Activated T-cell treated with anti-CD3 and anti-CD28 coated beads, Interleukin-2, amount 50 U/mL, for 72 hours (primary cell): Measurements from ENCODE around the gene C11orf86. TPM values are rescaled to one million over a fixed set of nuclear protein-coding genes. Genes with fewer than 3 reads are reported as not detected.
A peak's percentile ranks its signal among the peaks of the same experiment; 100 is the strongest.
"Not testable (repeated sequence)": the region's sequence is repeated elsewhere in the genome, so short reads cannot be mapped to it uniquely, and the experiment has no call there.

ENCODE experiments used
- ATAC-seq, 2 donors: fragments of 150-1000 bp; cut with Tn5 transposase; replicated peaks in 1 of 2; 2 replicates each; pipeline ENCODE4 v1.10.0; 2021; ENCODE audit warnings: moderate library complexity in 2 of 2, mild to moderate bottlenecking in 1 of 2
- DNase-seq, 2 donors: peaks; one replicate each; pipeline ENCODE4 v3.0.0; 2021 to 2022; ENCODE audit warnings: mixed read lengths in 1 of 2
- H3K27ac Mint-ChIP-seq: one replicate; pipeline ENCODE4 v1.8.0; 2022; ENCODE audit warnings: mild to moderate bottlenecking, moderate library complexity, mixed read lengths
- H3K27me3 Mint-ChIP-seq: one replicate; pipeline ENCODE4 v1.8.0; 2022; ENCODE audit warnings: low read depth, mixed read lengths
- H3K36me3 Mint-ChIP-seq, 2 donors: one replicate each; pipeline ENCODE4 v1.8.0; 2022; ENCODE audit warnings: mixed read lengths in 2 of 2, mild to moderate bottlenecking in 1 of 2; ENCODE audit not compliant: insufficient read depth in 2 of 2
- H3K4me1 Mint-ChIP-seq: one replicate; pipeline ENCODE4 v1.8.0; 2022; ENCODE audit warnings: low read depth, mixed read lengths
- H3K4me3 Mint-ChIP-seq, 2 donors: one replicate each; pipeline ENCODE4 v1.8.0; 2022; ENCODE audit warnings: mild to moderate bottlenecking in 2 of 2, mixed read lengths in 2 of 2, moderate library complexity in 2 of 2
- H3K9me3 Mint-ChIP-seq, 2 donors: one replicate each; pipeline ENCODE4 v1.8.0; 2022; ENCODE audit warnings: mixed read lengths in 2 of 2
- total RNA-seq, 2 donors: library from RNA; stranded (reverse); gene quantifications; one replicate each; pipeline ENCODE4 v1.2.3, GENCODE V29; 2022

The C11orf86 gene
- total RNA-seq, 2 donors from 2014 or later: not detected

DNA sequence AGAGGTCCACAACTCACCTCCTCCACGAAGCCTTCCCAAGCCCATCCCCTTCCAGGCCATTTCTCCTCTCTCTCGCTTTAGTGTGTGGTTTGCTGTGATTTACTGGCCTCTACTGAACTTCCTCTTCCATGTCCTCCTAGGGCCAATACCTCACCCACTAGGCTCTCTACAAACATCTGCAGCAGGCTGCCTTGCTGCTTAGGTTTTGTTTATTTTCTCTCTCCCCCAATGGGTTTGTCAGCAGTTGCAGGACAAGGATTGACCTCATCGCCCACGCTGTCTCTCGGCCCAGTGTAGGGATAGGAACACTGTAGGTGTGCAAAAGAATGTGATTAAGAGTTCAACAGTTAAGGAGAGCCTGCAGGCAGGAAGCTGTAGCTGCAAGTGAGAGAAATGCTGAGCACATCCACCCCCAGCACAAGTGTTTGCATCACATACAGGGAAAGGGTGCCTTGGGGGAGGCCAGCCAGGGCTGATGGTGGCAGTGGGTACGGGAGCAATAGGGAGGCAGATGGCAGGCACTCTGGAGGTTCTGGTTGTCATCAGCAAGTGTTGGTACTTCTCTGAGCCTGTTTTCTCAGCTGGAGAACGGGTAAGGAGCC lies 18.3 kb upstream of the C11orf86 start:
- Mint-ChIP-seq H3K4me3 (peak overlapping the region; percentile 43 to 82), H3K27me3 (peaks cover 9% of the 10 kb centered on the region), H3K27ac (no peak overlapping the region), H3K9me3 (no peaks in the 10 kb centered on the region), H3K36me3 (no peaks in the 10 kb centered on the region), H3K4me1 (peaks cover 31% of the 10 kb centered on the region)
- DNase-seq (no peak), ATAC-seq (no peak)

GRCh38 chr11:66957971-66958231 lies 17.2 kb upstream of the C11orf86 start:
- H3K9me3 Mint-ChIP-seq: no peaks in the 10 kb centered on the region
- H3K4me1 Mint-ChIP-seq: peaks cover 31% of the 10 kb centered on the region
- no peak for DNase-seq
- H3K27me3 Mint-ChIP-seq: peaks cover 9% of the 10 kb centered on the region
- no peaks in the 10 kb centered on the region for H3K36me3 Mint-ChIP-seq
- peak overlapping the region; percentile 83 to 94 for H3K4me3 Mint-ChIP-seq
- ATAC-seq: peak; percentile 48
- no peak overlapping the region for H3K27ac Mint-ChIP-seq

- H3K9me3 Mint-ChIP-seq: no peaks in the 10 kb centered on the region
- H3K4me3 Mint-ChIP-seq: peak within 1 kb of the TSS; percentile 83 to 94
- peaks cover 31% of the 10 kb centered on the region for H3K4me1 Mint-ChIP-seq
- H3K36me3 Mint-ChIP-seq: no peaks in the 10 kb centered on the region
- DNase-seq (peak; percentile 97 to 99), ATAC-seq (peak; percentile 97)
- no peak within 1 kb of the TSS for H3K27ac Mint-ChIP-seq
- H3K27me3 Mint-ChIP-seq: peaks cover 9% of the 10 kb centered on the region
Observed at GRCh38 chr11:66958232-66958955, 16.7 kb upstream of the C11orf86 start, which contains the start of gene PC. TSS of gene PC (minus strand) at chr11:66958383. CDS start at chr11:66872159, 86,224 bp downstream.

DNA sequence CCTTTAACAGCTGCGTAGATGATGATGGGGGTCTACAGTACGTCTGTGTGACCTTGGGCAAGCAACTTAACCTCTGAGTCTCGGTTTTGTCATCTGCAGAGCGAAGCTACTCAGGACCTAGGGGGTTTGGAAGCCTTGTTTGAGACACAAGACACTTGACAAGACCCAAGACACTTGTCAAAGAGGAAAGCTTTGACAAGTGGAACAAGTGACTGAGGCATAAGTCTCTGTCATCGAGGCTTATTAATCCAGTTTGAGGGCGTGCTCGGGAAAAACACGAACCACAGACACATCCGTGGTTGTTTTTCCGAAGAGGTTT lies 16.2 kb upstream of the C11orf86 start:
- no peaks in the 10 kb centered on the region for H3K36me3 Mint-ChIP-seq
- peaks cover 9% of the 10 kb centered on the region for H3K27me3 Mint-ChIP-seq
- no peaks in the 10 kb centered on the region for H3K9me3 Mint-ChIP-seq
- no peak overlapping the region for H3K27ac Mint-ChIP-seq
- peaks cover 31% of the 10 kb centered on the region for H3K4me1 Mint-ChIP-seq
- ATAC-seq (peak in 1 of 2 donors; percentile 14), DNase-seq (no peak)
- H3K4me3 Mint-ChIP-seq: peak overlapping the region; percentile 83 to 94

GRCh38 chr11:66961691-66962213 lies 13.4 kb upstream of the C11orf86 start:
- not testable (repeated sequence) for ATAC-seq, H3K9me3 Mint-ChIP-seq, H3K36me3 Mint-ChIP-seq, H3K4me3 Mint-ChIP-seq, DNase-seq, H3K27ac Mint-ChIP-seq
- peaks cover 23% of the 10 kb centered on the region for H3K4me1 Mint-ChIP-seq
- H3K27me3 Mint-ChIP-seq: peaks cover 15% of the 10 kb centered on the region

GRCh38 chr11:66962247-66962646 lies 12.9 kb upstream of the C11orf86 start:
- Mint-ChIP-seq H3K36me3 (no peaks in the 10 kb centered on the region), H3K27me3 (peaks cover 15% of the 10 kb centered on the region), H3K4me3 (no peak overlapping the region), H3K4me1 (peaks cover 18% of the 10 kb centered on the region), H3K9me3 (no peaks in the 10 kb centered on the region), H3K27ac (no peak overlapping the region)
- DNase-seq (no peak), ATAC-seq (no peak)

DNA sequence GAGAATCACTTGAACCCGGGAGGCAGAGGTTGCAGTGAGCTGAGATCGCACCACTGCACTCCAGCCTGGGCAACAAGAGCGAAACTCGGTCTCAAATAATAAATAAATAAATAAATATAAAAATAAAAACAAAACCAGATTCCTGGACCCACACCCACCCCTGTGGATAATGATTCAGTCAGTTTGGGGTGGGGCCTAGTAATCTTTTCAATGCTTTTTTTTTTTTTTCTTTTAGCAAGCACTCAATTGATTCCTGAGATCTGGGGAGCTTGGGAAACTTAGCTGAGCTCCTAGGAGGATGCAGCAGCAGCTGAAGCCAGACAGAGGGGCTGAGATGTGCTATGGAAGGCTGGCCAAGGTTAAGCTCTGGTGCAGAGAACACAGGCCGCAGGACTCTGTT lies 12.3 kb upstream of the C11orf86 start:
- Mint-ChIP-seq H3K36me3 (no peaks in the 10 kb centered on the region), H3K9me3 (no peaks in the 10 kb centered on the region), H3K4me3 (no peak overlapping the region), H3K27me3 (peaks cover 15% of the 10 kb centered on the region), H3K4me1 (peaks cover 14% of the 10 kb centered on the region), H3K27ac (no peak overlapping the region)
- ATAC-seq (no peak), DNase-seq (no peak)

- H3K4me3 Mint-ChIP-seq: no peak overlapping the region
- H3K4me1 Mint-ChIP-seq: peaks cover 11% of the 10 kb centered on the region
- peaks cover 8% of the 10 kb centered on the region for H3K27me3 Mint-ChIP-seq
- no peaks in the 10 kb centered on the region for H3K9me3 Mint-ChIP-seq
- ATAC-seq: no peak
- DNase-seq: no peak
- no peaks in the 10 kb centered on the region for H3K36me3 Mint-ChIP-seq
- H3K27ac Mint-ChIP-seq: no peak overlapping the region
Observed at GRCh38 chr11:66964495-66964894, 10.6 kb upstream of the C11orf86 start.

- Mint-ChIP-seq H3K27ac (no peak overlapping the region), H3K36me3 (no peaks in the 10 kb centered on the region), H3K4me3 (no peak overlapping the region), H3K4me1 (peaks cover 24% of the 10 kb centered on the region), H3K27me3 (peaks cover 6% of the 10 kb centered on the region), H3K9me3 (no peaks in the 10 kb centered on the region)
- DNase-seq: no peak
- no peak for ATAC-seq
Observed at GRCh38 chr11:66966351-66966750, 8.8 kb upstream of the C11orf86 start.

DNA sequence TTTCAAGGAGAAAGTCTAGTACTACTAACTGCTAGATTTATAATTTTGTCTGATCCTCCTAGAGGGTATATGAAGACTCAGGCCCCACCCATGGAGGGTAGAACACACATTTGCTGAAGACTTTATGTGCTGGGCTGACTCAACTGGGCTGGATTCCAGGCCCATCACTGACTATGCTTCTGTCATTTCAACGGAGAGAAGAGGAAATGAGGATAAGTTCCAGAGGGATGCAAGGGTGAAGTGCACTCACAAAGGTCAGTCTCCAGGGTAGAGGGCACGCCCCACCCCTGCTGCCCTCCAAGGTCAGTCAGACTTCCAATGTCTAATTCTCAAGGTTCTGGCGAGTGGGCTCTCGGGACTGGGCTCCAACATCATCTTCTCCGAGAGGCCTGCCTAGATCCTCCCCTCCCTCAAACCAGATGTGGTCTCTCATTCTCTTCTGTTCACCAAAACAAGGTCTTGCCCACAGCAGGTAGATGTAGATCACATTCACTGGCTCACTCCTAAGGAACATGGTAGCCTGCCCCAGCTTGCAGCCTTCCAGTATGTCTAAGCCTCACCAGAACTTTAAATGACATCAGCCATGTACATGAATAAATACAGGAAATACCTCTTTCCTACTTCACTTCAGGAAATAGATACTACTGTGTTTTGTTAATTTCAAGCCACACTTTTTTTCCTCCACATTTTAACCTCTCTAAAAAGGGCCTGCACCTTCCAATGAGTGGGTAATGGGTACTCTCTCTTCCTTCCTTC lies 7.3 kb upstream of the C11orf86 start:
- H3K27ac Mint-ChIP-seq: peak overlapping the region; percentile 53
- H3K4me3 Mint-ChIP-seq: no peak overlapping the region
- peaks cover 6% of the 10 kb centered on the region for H3K27me3 Mint-ChIP-seq
- DNase-seq (no peak), ATAC-seq (no peak)
- no peaks in the 10 kb centered on the region for H3K9me3 Mint-ChIP-seq
- H3K36me3 Mint-ChIP-seq: no peaks in the 10 kb centered on the region
- H3K4me1 Mint-ChIP-seq: peaks cover 26% of the 10 kb centered on the region

GRCh38 chr11:66969584-66970225 lies 5.4 kb upstream of the C11orf86 start:
- no peak overlapping the region for H3K27ac Mint-ChIP-seq

DNA sequence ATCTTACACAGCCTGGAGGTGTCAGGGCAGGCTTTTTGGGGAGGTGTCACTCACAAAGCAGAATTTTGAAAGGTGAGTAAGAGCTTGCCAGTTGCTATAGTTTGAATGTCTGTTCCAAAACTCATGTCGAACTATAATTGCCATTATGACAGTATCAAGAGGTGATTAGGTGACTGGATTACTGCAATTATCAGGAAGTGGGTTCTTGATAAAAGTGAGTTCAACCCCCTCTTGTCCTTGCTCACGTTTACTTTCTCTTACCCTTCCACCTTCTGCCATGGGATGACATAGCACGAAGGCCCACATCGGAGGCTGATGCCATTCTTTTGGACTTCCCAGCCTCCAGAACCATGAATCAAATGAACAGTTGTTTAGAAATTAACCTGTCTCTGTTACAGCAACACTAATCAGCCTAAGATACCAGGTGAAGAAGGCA lies 4.7 kb upstream of the C11orf86 start:
- Mint-ChIP-seq H3K27me3 (peaks cover 6% of the 10 kb centered on the region), H3K9me3 (no peaks in the 10 kb centered on the region), H3K4me3 (peak overlapping the region; percentile 37 to 56), H3K4me1 (peaks cover 26% of the 10 kb centered on the region), H3K36me3 (no peaks in the 10 kb centered on the region), H3K27ac (no peak overlapping the region)
- ATAC-seq (peak; percentile 49 to 60), DNase-seq (no peak)

More at GRCh38 chr11:66969584-66970225, 5.4 kb upstream of the C11orf86 start:
- Mint-ChIP-seq H3K27me3 (peaks cover 6% of the 10 kb centered on the region), H3K4me1 (peaks cover 26% of the 10 kb centered on the region), H3K4me3 (no peak overlapping the region), H3K9me3 (no peaks in the 10 kb centered on the region), H3K36me3 (no peaks in the 10 kb centered on the region)
- no peak for ATAC-seq
- DNase-seq: no peak
